Neutrophil (primary cell): ENCODE measurements around the gene TIMM44.
A peak's percentile ranks its signal among the peaks of the same experiment; 100 is the strongest.

Experiments used
- H3K27ac ChIP-seq: fragments of 200-600 bp; sonication (generic); 2 replicates; pipeline ENCODE4 v1.5.1; 2016; ENCODE audit warnings: mild to moderate bottlenecking, moderate library complexity
- H3K27me3 ChIP-seq: fragments of 200-600 bp; sonication (generic); 2 replicates; pipeline ENCODE4 v1.6.0; 2016; ENCODE audit warnings: mild to moderate bottlenecking
- H3K36me3 ChIP-seq: fragments of 200-600 bp; sonication (generic); 2 replicates; pipeline ENCODE4 v1.5.1; 2017
- H3K4me1 ChIP-seq, 2 experiments: fragments of 200-600 bp in 1 of 2; sonication (generic) in 1 of 2; 1 replicate in 1 of 2; 2 replicates in 1 of 2; pipeline versions ENCODE4 v1.5.1 to v1.6.1; 2013 to 2016; ENCODE audit warnings: low read depth in 1 of 2, low read length in 1 of 2, mild to moderate bottlenecking in 1 of 2, moderate library complexity in 1 of 2; ENCODE audit not compliant: control insufficient read depth in 1 of 2, insufficient read depth in 1 of 2
- H3K4me3 ChIP-seq, 2 experiments: fragments of 200-600 bp in 1 of 2; sonication (generic) in 1 of 2; 1 replicate in 1 of 2; 2 replicates in 1 of 2; pipeline ENCODE4 v1.5.1; 2013 to 2016; ENCODE audit warnings: low read depth in 1 of 2, low read length in 1 of 2, mild to moderate bottlenecking in 1 of 2, moderate library complexity in 1 of 2
- H3K9me3 ChIP-seq: fragments of 200-600 bp; sonication (generic); 2 replicates; pipeline ENCODE4 v1.5.1; 2016
- CTCF ChIP-seq: fragments of 200-600 bp; sonication (generic); IDR thresholded peaks from 2 replicates; pipeline ENCODE4 v1.5.1; 2016; ENCODE audit warnings: antibody characterized with exemption

The TIMM44 gene

GRCh38 chr19:7924651-7925170 is 18.8 kb downstream of the TIMM44 start:
- peak overlapping the region; percentile 40 to 60 for H3K4me3 ChIP-seq
- TF ChIP-seq CTCF = no peak
- no peaks in the 10 kb centered on the region for H3K36me3 ChIP-seq
- no peaks in the 10 kb centered on the region for H3K9me3 ChIP-seq
- H3K27me3 ChIP-seq = peaks cover 36% of the 10 kb centered on the region
- peaks cover 21 to 38% of the 10 kb centered on the region in 2 experiments for H3K4me1 ChIP-seq
- H3K27ac ChIP-seq = no peak overlapping the region

- H3K9me3 ChIP-seq = no peaks in the 10 kb centered on the region
- no peak for TF ChIP-seq CTCF
- H3K27me3 ChIP-seq = peaks cover 40% of the 10 kb centered on the region
- no peak overlapping the region for H3K4me3 ChIP-seq
- peaks cover 25 to 42% of the 10 kb centered on the region in 2 experiments for H3K4me1 ChIP-seq
- H3K27ac ChIP-seq = no peak overlapping the region
- H3K36me3 ChIP-seq = no peaks in the 10 kb centered on the region
Measured at GRCh38 chr19:7924241-7924640, 19.2 kb downstream of the TIMM44 start.

GRCh38 chr19:7923295-7924191 is 19.9 kb downstream of the TIMM44 start:
- Histone ChIP-seq H3K36me3 (no peaks in the 10 kb centered on the region), H3K27me3 (peaks cover 47% of the 10 kb centered on the region), H3K4me3 (no peak overlapping the region), H3K27ac (no peak overlapping the region), H3K9me3 (no peaks in the 10 kb centered on the region), H3K4me1 (peaks cover 25 to 42% of the 10 kb centered on the region in 2 experiments)
- TF ChIP-seq CTCF = no peak

GRCh38 chr19:7922836-7923195 is 20.6 kb downstream of the TIMM44 start:
- H3K4me3 ChIP-seq = no peak overlapping the region
- no peak overlapping the region for H3K27ac ChIP-seq
- peaks cover 26 to 46% of the 10 kb centered on the region in 2 experiments for H3K4me1 ChIP-seq
- TF ChIP-seq CTCF = no peak
- peaks cover 55% of the 10 kb centered on the region for H3K27me3 ChIP-seq
- no peaks in the 10 kb centered on the region for H3K9me3 ChIP-seq
- H3K36me3 ChIP-seq = no peaks in the 10 kb centered on the region

- Histone ChIP-seq H3K36me3 (no peaks in the 10 kb centered on the region), H3K9me3 (no peaks in the 10 kb centered on the region), H3K4me1 (peaks cover 32 to 52% of the 10 kb centered on the region in 2 experiments), H3K4me3 (no peak overlapping the region), H3K27me3 (peaks cover 61% of the 10 kb centered on the region), H3K27ac (peak overlapping the region; percentile 95)
- no peak for TF ChIP-seq CTCF
Measured at GRCh38 chr19:7921967-7922835, 21.3 kb downstream of the TIMM44 start.
